DOHH2 (cell line): ENCODE data around the gene SRGAP3.

Experiments
- H3F3A ChIP-seq: fragments of 200-600 bp; sonication (generic), shearing (Covaris generic); 2 replicates; pipeline ENCODE4 v1.6.0; 2016; ENCODE audit warnings: antibody characterized with exemption, mild to moderate bottlenecking; ENCODE audit not compliant: control insufficient read depth, insufficient read depth
- H3K27ac ChIP-seq: fragments of 200-600 bp; sonication (generic); 2 replicates; pipeline ENCODE4 v1.5.1; 2014; ENCODE audit warnings: low read depth, mild to moderate bottlenecking, low read length, moderate library complexity
- H3K27me3 ChIP-seq: fragments of 200-600 bp; sonication (generic); 2 replicates; pipeline ENCODE4 v1.6.1; 2014; ENCODE audit warnings: mild to moderate bottlenecking, low read length, mixed read lengths; ENCODE audit not compliant: control insufficient read depth
- H3K36me3 ChIP-seq: fragments of 200-600 bp; sonication (generic); 2 replicates; pipeline ENCODE4 v1.6.1; 2014; ENCODE audit warnings: mild to moderate bottlenecking, low read length, moderate library complexity, mixed read lengths; ENCODE audit not compliant: control insufficient read depth
- H3K4me1 ChIP-seq: fragments of 200-600 bp; sonication (generic); 2 replicates; pipeline ENCODE4 v1.6.1; 2014; ENCODE audit warnings: mild to moderate bottlenecking, low read length, mixed read lengths; ENCODE audit not compliant: control insufficient read depth
- H3K4me2 ChIP-seq: fragments of 200-600 bp; sonication (generic); 2 replicates; pipeline ENCODE4 v1.6.0; 2014; ENCODE audit warnings: mild to moderate bottlenecking, low read length, moderate library complexity
- H3K4me3 ChIP-seq: fragments of 200-600 bp; sonication (generic); 2 replicates; pipeline ENCODE4 v1.5.1; 2014; ENCODE audit warnings: mild to moderate bottlenecking, low read length, mixed read lengths
- H3K79me2 ChIP-seq: fragments of 200-600 bp; sonication (generic); 2 replicates; pipeline ENCODE4 v1.6.1; 2014; ENCODE audit warnings: mild to moderate bottlenecking, low read length, mixed read lengths; ENCODE audit not compliant: control insufficient read depth
- H3K9me2 ChIP-seq: fragments of 200-600 bp; sonication (generic); replicated peaks from 2 replicates; pipeline ENCODE4 v1.6.1; 2014; ENCODE audit warnings: mild to moderate bottlenecking, low read length, mixed read lengths; ENCODE audit not compliant: control insufficient read depth
- H3K9me3 ChIP-seq: fragments of 200-600 bp; sonication (generic); 2 replicates; pipeline ENCODE4 v1.6.1; 2014; ENCODE audit warnings: antibody characterized with exemption, low read length, mixed read lengths; ENCODE audit not compliant: control insufficient read depth, insufficient read depth
- H4K20me1 ChIP-seq: fragments of 200-600 bp; sonication (generic); 2 replicates; pipeline ENCODE4 v1.6.0; 2014; ENCODE audit warnings: low read depth, mild to moderate bottlenecking, antibody characterized with exemption, low read length, moderate library complexity; ENCODE audit not compliant: control insufficient read depth, insufficient read depth
- EZH2phosphoT487 ChIP-seq: fragments of 200-600 bp; sonication (generic); IDR thresholded peaks from 2 replicates; pipeline ENCODE4 v1.6.1; 2017; ENCODE audit warnings: borderline replicate concordance, mild to moderate bottlenecking, antibody characterized with exemption, low read length, moderate library complexity, mixed read lengths
- TF ChIP-seq, protein P1 (sequence below): fragments of 200-600 bp; sonication (generic); IDR thresholded peaks from one replicate; pipeline ENCODE4 v1.5.1; 2014; ENCODE audit warnings: antibody characterized with exemption, mild to moderate bottlenecking, low read depth, low read length; ENCODE audit not compliant: poor library complexity, severe bottlenecking

The SRGAP3 gene

GRCh38 chr3:9218514-9218846, 31.0 kb downstream of the SRGAP3 start:
- no peaks in the 10 kb centered on the region for H3K4me1 ChIP-seq
- H3K9me3 ChIP-seq: no peaks in the 10 kb centered on the region
- H3K36me3 ChIP-seq: no peaks in the 10 kb centered on the region
- no peak for TF ChIP-seq EZH2phosphoT487
- TF ChIP-seq, protein P1, sequence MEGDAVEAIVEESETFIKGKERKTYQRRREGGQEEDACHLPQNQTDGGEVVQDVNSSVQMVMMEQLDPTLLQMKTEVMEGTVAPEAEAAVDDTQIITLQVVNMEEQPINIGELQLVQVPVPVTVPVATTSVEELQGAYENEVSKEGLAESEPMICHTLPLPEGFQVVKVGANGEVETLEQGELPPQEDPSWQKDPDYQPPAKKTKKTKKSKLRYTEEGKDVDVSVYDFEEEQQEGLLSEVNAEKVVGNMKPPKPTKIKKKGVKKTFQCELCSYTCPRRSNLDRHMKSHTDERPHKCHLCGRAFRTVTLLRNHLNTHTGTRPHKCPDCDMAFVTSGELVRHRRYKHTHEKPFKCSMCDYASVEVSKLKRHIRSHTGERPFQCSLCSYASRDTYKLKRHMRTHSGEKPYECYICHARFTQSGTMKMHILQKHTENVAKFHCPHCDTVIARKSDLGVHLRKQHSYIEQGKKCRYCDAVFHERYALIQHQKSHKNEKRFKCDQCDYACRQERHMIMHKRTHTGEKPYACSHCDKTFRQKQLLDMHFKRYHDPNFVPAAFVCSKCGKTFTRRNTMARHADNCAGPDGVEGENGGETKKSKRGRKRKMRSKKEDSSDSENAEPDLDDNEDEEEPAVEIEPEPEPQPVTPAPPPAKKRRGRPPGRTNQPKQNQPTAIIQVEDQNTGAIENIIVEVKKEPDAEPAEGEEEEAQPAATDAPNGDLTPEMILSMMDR: no peak
- no peak overlapping the region for H3K27ac ChIP-seq
- H3K9me2 ChIP-seq: no peaks in the 10 kb centered on the region
- H3K4me2 ChIP-seq: no peak overlapping the region
- H3K27me3 ChIP-seq: no peaks in the 10 kb centered on the region; the same call in 1 of the 2 replicates
- H3F3A ChIP-seq: no peaks in the 10 kb centered on the region
- no peaks in the 10 kb centered on the region for H4K20me1 ChIP-seq
- H3K4me3 ChIP-seq: no peak overlapping the region
- no peaks in the 10 kb centered on the region for H3K79me2 ChIP-seq

- no peaks in the 10 kb centered on the region for H3K9me2 ChIP-seq
- H3K79me2 ChIP-seq: no peaks in the 10 kb centered on the region
- H3F3A ChIP-seq: no peaks in the 10 kb centered on the region
- TF ChIP-seq, protein P1: no peak
- TF ChIP-seq EZH2phosphoT487: no peak
- no peak overlapping the region for H3K4me2 ChIP-seq
- H3K27ac ChIP-seq: no peak overlapping the region
- H3K9me3 ChIP-seq: no peaks in the 10 kb centered on the region
- H3K36me3 ChIP-seq: no peaks in the 10 kb centered on the region
- no peaks in the 10 kb centered on the region for H3K4me1 ChIP-seq
- no peaks in the 10 kb centered on the region for H4K20me1 ChIP-seq
- no peak overlapping the region for H3K4me3 ChIP-seq
- peaks cover 2% of the 10 kb centered on the region; the same call in 1 of the 2 replicates for H3K27me3 ChIP-seq
These were observed 31.5 kb downstream of the SRGAP3 start for GRCh38 chr3:9217784-9218513.

GRCh38 chr3:9216736-9217135, 32.7 kb downstream of the SRGAP3 start:
- Histone ChIP-seq H3K4me3 (no peak overlapping the region), H3K9me3 (no peaks in the 10 kb centered on the region), H3K9me2 (no peaks in the 10 kb centered on the region), H3K27me3 (peaks cover 2% of the 10 kb centered on the region; the same call in 1 of the 2 replicates), H3F3A (no peaks in the 10 kb centered on the region), H3K79me2 (no peaks in the 10 kb centered on the region), H4K20me1 (no peaks in the 10 kb centered on the region), H3K4me1 (no peaks in the 10 kb centered on the region), H3K27ac (no peak overlapping the region), H3K36me3 (no peaks in the 10 kb centered on the region), H3K4me2 (no peak overlapping the region)
- TF ChIP-seq, protein P1: no peak
- no peak for TF ChIP-seq EZH2phosphoT487
